ENCODE data around the gene PRG2. TPM values are rescaled to one million over a fixed set of nuclear protein-coding genes. Genes with fewer than 3 reads are reported as not detected.

Gene PRG2
- total RNA-seq, 1 donor from 2014 or later = not detected

- H3K4me3 Mint-ChIP-seq (ENCODE audit: unreplicated experiment) = no peak overlapping the region
- H3K9me3 Mint-ChIP-seq (ENCODE audit: unreplicated experiment) = peaks cover 6% of the 10 kb centered on the region
- no peak overlapping the region for H3K27ac Mint-ChIP-seq (ENCODE audit: unreplicated experiment)
- H3K27me3 Mint-ChIP-seq (ENCODE audit: unreplicated experiment) = peaks cover 22% of the 10 kb centered on the region
- TF ChIP-seq CTCF (IDR thresholded peaks at IDR 0.05) = peak; percentile 92
- peak; percentile 91 for DNase-seq (ENCODE audit: extremely low spot score, unreplicated experiment)
- H3K36me3 Mint-ChIP-seq (ENCODE audit: unreplicated experiment) = no peaks in the 10 kb centered on the region
- peaks cover 5% of the 10 kb centered on the region for H3K4me1 Mint-ChIP-seq (ENCODE audit: unreplicated experiment)
These were observed 40.8 kb downstream of the PRG2 start for GRCh38 chr11:57349491-57350274.

GRCh38 chr11:57348636-57349313 lies 41.7 kb downstream of the PRG2 start:
- DNase-seq (ENCODE audit: extremely low spot score, unreplicated experiment) = no peak
- Mint-ChIP-seq H3K9me3 (ENCODE audit: unreplicated experiment) (peaks cover 6% of the 10 kb centered on the region), H3K36me3 (ENCODE audit: unreplicated experiment) (no peaks in the 10 kb centered on the region), H3K4me1 (ENCODE audit: unreplicated experiment) (peaks cover 5% of the 10 kb centered on the region), H3K4me3 (ENCODE audit: unreplicated experiment) (no peak overlapping the region), H3K27me3 (ENCODE audit: unreplicated experiment) (peaks cover 15% of the 10 kb centered on the region), H3K27ac (ENCODE audit: unreplicated experiment) (no peak overlapping the region)
- no peak for TF ChIP-seq CTCF (IDR thresholded peaks at IDR 0.05)

GRCh38 chr11:57348052-57348451 lies 42.4 kb downstream of the PRG2 start:
- Mint-ChIP-seq H3K4me1 (ENCODE audit: unreplicated experiment) (peaks cover 5% of the 10 kb centered on the region), H3K9me3 (ENCODE audit: unreplicated experiment) (peaks cover 6% of the 10 kb centered on the region), H3K27me3 (ENCODE audit: unreplicated experiment) (peaks cover 13% of the 10 kb centered on the region), H3K36me3 (ENCODE audit: unreplicated experiment) (no peaks in the 10 kb centered on the region), H3K27ac (ENCODE audit: unreplicated experiment) (no peak overlapping the region), H3K4me3 (ENCODE audit: unreplicated experiment) (no peak overlapping the region)
- TF ChIP-seq CTCF (IDR thresholded peaks at IDR 0.05) = no peak
- no peak for DNase-seq (ENCODE audit: extremely low spot score, unreplicated experiment)

GRCh38 chr11:57347336-57347735 lies 43.1 kb downstream of the PRG2 start:
- Mint-ChIP-seq H3K36me3 (ENCODE audit: unreplicated experiment) (no peaks in the 10 kb centered on the region), H3K4me1 (ENCODE audit: unreplicated experiment) (peaks cover 5% of the 10 kb centered on the region), H3K27ac (ENCODE audit: unreplicated experiment) (no peak overlapping the region), H3K4me3 (ENCODE audit: unreplicated experiment) (no peak overlapping the region), H3K9me3 (ENCODE audit: unreplicated experiment) (peaks cover 6% of the 10 kb centered on the region), H3K27me3 (ENCODE audit: unreplicated experiment) (peaks cover 8% of the 10 kb centered on the region)
- TF ChIP-seq CTCF (IDR thresholded peaks at IDR 0.05) = no peak
- DNase-seq (ENCODE audit: extremely low spot score, unreplicated experiment) = no peak

- Mint-ChIP-seq H3K9me3 (ENCODE audit: unreplicated experiment) (no peaks in the 10 kb centered on the region), H3K27ac (ENCODE audit: unreplicated experiment) (no peak overlapping the region), H3K4me3 (ENCODE audit: unreplicated experiment) (no peak overlapping the region), H3K36me3 (ENCODE audit: unreplicated experiment) (no peaks in the 10 kb centered on the region), H3K4me1 (ENCODE audit: unreplicated experiment) (peaks cover 5% of the 10 kb centered on the region), H3K27me3 (ENCODE audit: unreplicated experiment) (peaks cover 3% of the 10 kb centered on the region)
- no peak for DNase-seq (ENCODE audit: extremely low spot score, unreplicated experiment)
- peak; percentile 88 for TF ChIP-seq CTCF (IDR thresholded peaks at IDR 0.05)
These were observed 44.8 kb downstream of the PRG2 start for GRCh38 chr11:57345555-57346211.
